ENCODE measurements around the gene PCBD1. TPM values are rescaled to one million over a fixed set of nuclear protein-coding genes. Genes with fewer than 3 reads are reported as not detected.
"Not testable (repeated sequence)": the region's sequence is repeated elsewhere in the genome, so short reads cannot be mapped to it uniquely, and the experiment has no call there.

PCBD1 gene
- total RNA-seq, 1 experiment from 2014 or later = 164 TPM

DNA sequence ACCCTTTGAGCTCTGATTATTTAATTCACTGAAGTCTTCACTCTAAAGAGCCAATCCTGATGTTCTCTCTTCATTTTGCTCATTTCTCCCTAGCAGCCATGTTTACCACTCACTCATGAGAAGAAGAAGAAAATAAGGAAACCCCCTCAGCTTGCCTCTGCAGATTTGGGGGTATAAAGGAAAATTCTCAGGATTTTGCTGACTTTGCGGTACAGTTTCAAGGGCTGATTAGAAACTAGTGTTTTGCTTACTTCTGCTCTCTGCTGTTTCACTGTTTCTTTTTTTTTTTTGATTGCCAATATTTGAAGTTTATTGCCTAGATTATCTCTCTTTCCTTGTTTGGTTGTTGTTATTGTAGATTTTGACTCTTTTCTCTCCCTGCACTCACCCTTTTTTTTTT lies 23.4 kb downstream of the PCBD1 start:
- Histone ChIP-seq H3K79me2 (ENCODE audit: low read depth) (no peaks in the 10 kb centered on the region), H2AFZ (no peak overlapping the region), H3F3A (ENCODE audit: insufficient read depth, low read depth) (peaks cover 31% of the 10 kb centered on the region), H3K9me3 (ENCODE audit: insufficient read depth, low read depth) (no peaks in the 10 kb centered on the region), H4K20me1 (ENCODE audit: insufficient read depth) (peaks cover 4% of the 10 kb centered on the region; the same call in 1 of the 2 replicates), H3K4me1 (replicated peaks; ENCODE audit: insufficient read depth) (peaks cover 48% of the 10 kb centered on the region), H3K4me2 (peak overlapping the region; percentile 73), H3K4me3 (no peak overlapping the region), H3K27me3 (ENCODE audit: insufficient read depth, low read depth) (no peaks in the 10 kb centered on the region), H3K27ac (peak overlapping the region; percentile 88), H3K36me3 (ENCODE audit: low read depth) (peaks cover 25% of the 10 kb centered on the region), H3K9me2 (ENCODE audit: insufficient read depth) (no peaks in the 10 kb centered on the region)
- POLR2A ChIA-PET (ENCODE audit: unreplicated experiment) = no interaction called here
- no peak for DNase-seq
- no peak for TF ChIP-seq EZH2 (IDR thresholded peaks at IDR 0.05; ENCODE audit: low read depth)
- TF ChIP-seq, protein P1, sequence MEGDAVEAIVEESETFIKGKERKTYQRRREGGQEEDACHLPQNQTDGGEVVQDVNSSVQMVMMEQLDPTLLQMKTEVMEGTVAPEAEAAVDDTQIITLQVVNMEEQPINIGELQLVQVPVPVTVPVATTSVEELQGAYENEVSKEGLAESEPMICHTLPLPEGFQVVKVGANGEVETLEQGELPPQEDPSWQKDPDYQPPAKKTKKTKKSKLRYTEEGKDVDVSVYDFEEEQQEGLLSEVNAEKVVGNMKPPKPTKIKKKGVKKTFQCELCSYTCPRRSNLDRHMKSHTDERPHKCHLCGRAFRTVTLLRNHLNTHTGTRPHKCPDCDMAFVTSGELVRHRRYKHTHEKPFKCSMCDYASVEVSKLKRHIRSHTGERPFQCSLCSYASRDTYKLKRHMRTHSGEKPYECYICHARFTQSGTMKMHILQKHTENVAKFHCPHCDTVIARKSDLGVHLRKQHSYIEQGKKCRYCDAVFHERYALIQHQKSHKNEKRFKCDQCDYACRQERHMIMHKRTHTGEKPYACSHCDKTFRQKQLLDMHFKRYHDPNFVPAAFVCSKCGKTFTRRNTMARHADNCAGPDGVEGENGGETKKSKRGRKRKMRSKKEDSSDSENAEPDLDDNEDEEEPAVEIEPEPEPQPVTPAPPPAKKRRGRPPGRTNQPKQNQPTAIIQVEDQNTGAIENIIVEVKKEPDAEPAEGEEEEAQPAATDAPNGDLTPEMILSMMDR (conservative IDR thresholded peaks at IDR 0.05) = no peak
- CTCF ChIA-PET = no interaction called here
- BruUV-seq (replicated peaks) = no TSS peak
- intact Hi-C loops (cut with micrococcal nuclease; ENCODE audit: unreplicated experiment) = no loop called here

GRCh38 chr10:70863470-70864160 lies 24.8 kb downstream of the PCBD1 start:
- no peak for DNase-seq
- H3K4me3 ChIP-seq = no peak overlapping the region
- H3F3A ChIP-seq (ENCODE audit: insufficient read depth, low read depth) = peaks cover 31% of the 10 kb centered on the region
- H4K20me1 ChIP-seq (ENCODE audit: insufficient read depth) = peaks cover 4% of the 10 kb centered on the region; the same call in 1 of the 2 replicates
- ChIA-PET CTCF (interaction anchor here (0.6 kb wide), 1 partner anchor 34 kb away, joined by 3 read pairs; no protein-coding TSS in a partner anchor), POLR2A (ENCODE audit: unreplicated experiment) (no interaction called here)
- H3K9me2 ChIP-seq (ENCODE audit: insufficient read depth) = no peaks in the 10 kb centered on the region
- peaks cover 30% of the 10 kb centered on the region for H3K36me3 ChIP-seq (ENCODE audit: low read depth)
- H3K27me3 ChIP-seq (ENCODE audit: insufficient read depth, low read depth) = no peaks in the 10 kb centered on the region
- no peak for TF ChIP-seq EZH2 (IDR thresholded peaks at IDR 0.05; ENCODE audit: low read depth)
- H3K9me3 ChIP-seq (ENCODE audit: insufficient read depth, low read depth) = no peaks in the 10 kb centered on the region
- no peak overlapping the region for H3K4me2 ChIP-seq
- H3K79me2 ChIP-seq (ENCODE audit: low read depth) = no peaks in the 10 kb centered on the region
- H2AFZ ChIP-seq = no peak overlapping the region
- H3K4me1 ChIP-seq (replicated peaks; ENCODE audit: insufficient read depth) = peaks cover 48% of the 10 kb centered on the region
- no TSS peak for BruUV-seq (replicated peaks)
- intact Hi-C loops (cut with micrococcal nuclease; ENCODE audit: unreplicated experiment) = no loop called here
- no peak overlapping the region for H3K27ac ChIP-seq

- H3K27me3 ChIP-seq (ENCODE audit: insufficient read depth, low read depth); BruUV-seq (replicated peaks); POLR2A ChIA-PET (ENCODE audit: unreplicated experiment); H4K20me1 ChIP-seq (ENCODE audit: insufficient read depth); H2AFZ ChIP-seq; H3K9me2 ChIP-seq (ENCODE audit: insufficient read depth); DNase-seq; H3K27ac ChIP-seq; H3K4me3 ChIP-seq; intact Hi-C loops (cut with micrococcal nuclease; ENCODE audit: unreplicated experiment); H3K79me2 ChIP-seq (ENCODE audit: low read depth); H3K9me3 ChIP-seq (ENCODE audit: insufficient read depth, low read depth); H3K4me2 ChIP-seq; CTCF ChIA-PET: not testable (repeated sequence)
- Histone ChIP-seq H3F3A (ENCODE audit: insufficient read depth, low read depth) (peaks cover 30% of the 10 kb centered on the region), H3K4me1 (replicated peaks; ENCODE audit: insufficient read depth) (peaks cover 42% of the 10 kb centered on the region), H3K36me3 (ENCODE audit: low read depth) (peaks cover 36% of the 10 kb centered on the region)
Observed at GRCh38 chr10:70861495-70862197, 26.7 kb downstream of the PCBD1 start.

GRCh38 chr10:70858759-70859158 lies 29.6 kb downstream of the PCBD1 start:
- POLR2A ChIA-PET (ENCODE audit: unreplicated experiment) = no interaction called here
- CTCF ChIA-PET = interaction anchor here (0.6 kb wide), 1 partner anchor 10 kb away, joined by 3 read pairs; no protein-coding TSS in a partner anchor
- 0 out of 2 replicates have a peak, but pooled peaks cover 7% of the 10 kb centered on the region for H3K79me2 ChIP-seq (ENCODE audit: low read depth)
- no peak overlapping the region for H3K4me3 ChIP-seq
- no peak overlapping the region for H2AFZ ChIP-seq
- no peaks in the 10 kb centered on the region for H3K9me3 ChIP-seq (ENCODE audit: insufficient read depth, low read depth)
- no peaks in the 10 kb centered on the region for H3K27me3 ChIP-seq (ENCODE audit: insufficient read depth, low read depth)
- no peaks in the 10 kb centered on the region for H3K9me2 ChIP-seq (ENCODE audit: insufficient read depth)
- H3K4me2 ChIP-seq = no peak overlapping the region
- peaks cover 15% of the 10 kb centered on the region for H3K4me1 ChIP-seq (replicated peaks; ENCODE audit: insufficient read depth)
- intact Hi-C loops (cut with micrococcal nuclease; ENCODE audit: unreplicated experiment) = no loop called here
- H4K20me1 ChIP-seq (ENCODE audit: insufficient read depth) = no peaks in the 10 kb centered on the region
- peaks cover 50% of the 10 kb centered on the region for H3K36me3 ChIP-seq (ENCODE audit: low read depth)
- BruUV-seq (replicated peaks) = no TSS peak
- H3K27ac ChIP-seq = no peak overlapping the region
- peaks cover 18% of the 10 kb centered on the region; the same call in 1 of the 2 replicates for H3F3A ChIP-seq (ENCODE audit: insufficient read depth, low read depth)
- no peak for DNase-seq
- TF ChIP-seq EZH2 (IDR thresholded peaks at IDR 0.05; ENCODE audit: low read depth) = no peak
- TF ChIP-seq, protein P1 (conservative IDR thresholded peaks at IDR 0.05) = no peak
